Retinal pigment epithelial cell (primary cell): ENCODE results near the gene CD40.

Source experiments
- DNase-seq: peaks from one replicate; pipeline ENCODE4 v3.0.0-alpha.2; 2010; ENCODE audit warnings: low read depth
- H3K4me3 ChIP-seq: 2 replicates; pipeline ENCODE4 v1.5.1; 2011; ENCODE audit warnings: mild to moderate bottlenecking, low read length, control low read depth, moderate library complexity
- TF ChIP-seq, protein P1 (sequence below): conservative IDR thresholded peaks from 2 replicates; pipeline ENCODE4 v1.5.1; 2011; ENCODE audit warnings: low read depth, low read length, control low read depth, inconsistent platforms

Gene CD40

DNA sequence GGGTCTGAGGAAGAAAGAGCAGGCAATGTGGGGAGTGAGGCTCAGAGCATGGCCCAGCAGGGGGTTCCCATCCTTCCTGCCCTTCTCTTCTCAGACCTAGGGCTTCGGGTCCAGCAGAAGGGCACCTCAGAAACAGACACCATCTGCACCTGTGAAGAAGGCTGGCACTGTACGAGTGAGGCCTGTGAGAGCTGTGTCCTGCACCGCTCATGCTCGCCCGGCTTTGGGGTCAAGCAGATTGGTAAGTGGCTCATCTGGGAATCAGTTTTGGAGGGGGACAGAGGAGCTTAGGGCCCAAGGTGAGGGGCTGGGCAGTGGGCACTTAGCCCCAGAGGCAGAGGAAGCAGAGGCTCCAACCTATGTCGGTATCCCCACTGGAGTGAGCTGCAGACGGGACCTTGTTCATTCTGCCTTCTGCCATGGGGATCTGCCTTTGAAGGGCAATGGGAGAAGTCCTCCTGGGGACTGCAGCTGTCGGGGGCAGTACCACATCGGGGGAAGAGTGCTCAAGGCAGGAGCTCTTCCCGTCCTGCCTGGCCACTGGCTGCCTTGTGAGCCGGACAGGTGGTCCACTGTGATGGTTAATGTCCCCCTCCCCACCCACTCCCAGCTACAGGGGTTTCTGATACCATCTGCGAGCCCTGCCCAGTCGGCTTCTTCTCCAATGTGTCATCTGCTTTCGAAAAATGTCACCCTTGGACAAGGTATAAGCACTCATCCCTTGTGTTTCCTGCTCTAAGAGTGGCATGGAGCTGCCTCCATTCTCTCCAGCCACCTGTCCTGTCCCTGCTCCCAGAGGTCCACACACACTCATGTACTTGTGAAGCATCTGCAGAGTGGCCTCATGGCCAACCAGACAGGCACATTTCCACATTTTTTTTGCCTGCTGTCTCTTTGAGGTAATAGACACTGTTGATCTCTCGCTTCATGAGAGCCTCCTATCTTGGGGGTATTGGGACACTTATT, 4.7 kb downstream of the CD40 start:
- DNase-seq: no peak
- TF ChIP-seq, protein P1, sequence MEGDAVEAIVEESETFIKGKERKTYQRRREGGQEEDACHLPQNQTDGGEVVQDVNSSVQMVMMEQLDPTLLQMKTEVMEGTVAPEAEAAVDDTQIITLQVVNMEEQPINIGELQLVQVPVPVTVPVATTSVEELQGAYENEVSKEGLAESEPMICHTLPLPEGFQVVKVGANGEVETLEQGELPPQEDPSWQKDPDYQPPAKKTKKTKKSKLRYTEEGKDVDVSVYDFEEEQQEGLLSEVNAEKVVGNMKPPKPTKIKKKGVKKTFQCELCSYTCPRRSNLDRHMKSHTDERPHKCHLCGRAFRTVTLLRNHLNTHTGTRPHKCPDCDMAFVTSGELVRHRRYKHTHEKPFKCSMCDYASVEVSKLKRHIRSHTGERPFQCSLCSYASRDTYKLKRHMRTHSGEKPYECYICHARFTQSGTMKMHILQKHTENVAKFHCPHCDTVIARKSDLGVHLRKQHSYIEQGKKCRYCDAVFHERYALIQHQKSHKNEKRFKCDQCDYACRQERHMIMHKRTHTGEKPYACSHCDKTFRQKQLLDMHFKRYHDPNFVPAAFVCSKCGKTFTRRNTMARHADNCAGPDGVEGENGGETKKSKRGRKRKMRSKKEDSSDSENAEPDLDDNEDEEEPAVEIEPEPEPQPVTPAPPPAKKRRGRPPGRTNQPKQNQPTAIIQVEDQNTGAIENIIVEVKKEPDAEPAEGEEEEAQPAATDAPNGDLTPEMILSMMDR: no peak
- H3K4me3 ChIP-seq: no peak overlapping the region

DNA sequence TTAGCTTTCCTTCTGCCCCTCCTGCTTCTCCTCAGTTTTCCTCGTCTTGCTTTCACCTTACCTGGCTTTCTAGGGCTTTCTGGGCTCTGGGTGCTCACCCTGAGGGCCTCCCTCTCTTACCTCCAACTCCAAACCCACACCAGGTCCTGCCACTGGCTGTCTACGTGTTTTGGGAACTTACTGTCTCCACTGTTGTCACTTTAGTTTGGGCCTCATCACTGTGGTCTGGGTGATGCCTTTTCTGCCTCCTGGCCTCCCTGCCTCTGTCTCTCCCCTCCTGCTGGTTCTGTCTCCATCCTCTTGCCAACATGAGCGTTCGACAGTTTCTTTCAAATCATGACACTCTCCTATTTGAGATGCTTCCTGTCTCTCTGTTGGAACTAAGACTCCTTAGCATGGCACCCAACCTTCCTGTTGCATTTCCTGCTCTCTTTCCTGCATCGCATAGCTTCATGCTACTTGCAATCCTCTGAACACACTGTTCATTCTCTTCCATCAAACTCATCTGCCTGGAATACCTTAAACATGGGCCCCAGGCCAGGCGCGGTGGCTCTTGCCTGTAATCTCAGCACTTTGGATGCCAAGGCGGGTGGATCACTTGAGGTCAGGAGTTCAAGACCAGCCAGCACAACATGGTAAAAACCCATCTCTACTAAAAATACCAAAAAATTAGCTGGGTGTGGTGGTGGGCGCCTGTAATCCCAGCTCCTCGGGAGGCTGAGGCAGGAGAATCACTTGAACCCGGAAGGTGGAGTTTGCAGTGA, 5.5 kb downstream of the CD40 start:
- TF ChIP-seq, protein P1: no peak
- H3K4me3 ChIP-seq: no peak overlapping the region
- DNase-seq: no peak

DNA sequence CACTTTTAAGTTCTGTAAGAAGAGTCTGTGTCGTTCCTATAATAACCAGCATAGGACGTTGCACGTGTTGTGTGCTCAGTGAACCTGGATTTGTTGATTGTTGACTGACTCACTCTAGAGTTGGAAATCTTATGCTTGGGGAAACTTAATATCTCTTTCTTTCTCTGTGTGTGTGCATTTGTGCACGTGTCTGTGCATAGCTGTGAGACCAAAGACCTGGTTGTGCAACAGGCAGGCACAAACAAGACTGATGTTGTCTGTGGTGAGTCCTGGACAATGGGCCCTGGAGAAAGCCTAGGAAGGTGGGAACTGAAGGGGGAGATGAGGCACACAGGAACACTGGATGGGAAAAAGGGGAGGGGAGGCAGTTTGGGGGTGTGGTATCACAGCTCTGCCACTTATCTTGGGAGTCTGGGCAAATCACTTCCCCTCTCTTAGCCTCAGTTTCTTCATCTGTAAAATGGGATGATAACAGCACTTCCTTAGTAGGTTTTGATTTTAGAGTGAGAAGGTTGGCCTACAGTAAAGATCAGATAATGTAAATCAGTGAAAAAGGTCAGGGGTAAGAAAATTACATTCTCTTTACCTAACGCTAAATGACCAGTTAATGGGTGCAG, 8.4 kb downstream of the CD40 start:
- no peak overlapping the region for H3K4me3 ChIP-seq
- DNase-seq: no peak
- TF ChIP-seq, protein P1: no peak

DNA sequence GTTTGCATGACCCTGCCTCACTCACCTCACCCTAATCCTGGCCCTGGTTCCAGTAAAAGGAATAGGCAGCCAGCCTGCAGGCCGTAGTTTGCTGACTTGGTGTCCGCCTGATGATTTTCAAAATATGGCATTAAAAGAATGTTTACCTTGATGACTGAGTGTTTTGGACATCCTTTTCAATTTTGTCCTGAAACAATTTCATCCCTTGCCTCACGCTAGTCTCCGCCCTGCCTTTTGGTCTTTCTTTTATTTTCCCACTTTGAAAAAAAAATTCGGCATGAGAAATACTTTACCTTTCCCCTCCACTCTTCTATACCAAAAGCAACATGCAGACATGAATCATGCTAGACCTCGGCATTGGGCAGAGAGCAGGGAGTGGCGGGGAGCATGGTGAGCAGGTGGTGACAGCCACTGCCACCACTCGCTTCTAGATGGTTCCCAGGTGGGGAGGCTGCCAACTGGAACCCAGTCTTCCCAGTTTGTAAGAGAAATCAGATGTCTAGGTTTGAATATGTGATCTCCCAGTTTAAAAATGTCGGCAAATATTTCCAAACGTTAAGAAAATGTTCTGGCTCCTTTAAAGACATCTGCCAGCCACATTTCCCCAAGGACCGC, 9.4 kb downstream of the CD40 start:
- no peak for DNase-seq
- H3K4me3 ChIP-seq: no peak overlapping the region
- TF ChIP-seq, protein P1: no peak

DNA sequence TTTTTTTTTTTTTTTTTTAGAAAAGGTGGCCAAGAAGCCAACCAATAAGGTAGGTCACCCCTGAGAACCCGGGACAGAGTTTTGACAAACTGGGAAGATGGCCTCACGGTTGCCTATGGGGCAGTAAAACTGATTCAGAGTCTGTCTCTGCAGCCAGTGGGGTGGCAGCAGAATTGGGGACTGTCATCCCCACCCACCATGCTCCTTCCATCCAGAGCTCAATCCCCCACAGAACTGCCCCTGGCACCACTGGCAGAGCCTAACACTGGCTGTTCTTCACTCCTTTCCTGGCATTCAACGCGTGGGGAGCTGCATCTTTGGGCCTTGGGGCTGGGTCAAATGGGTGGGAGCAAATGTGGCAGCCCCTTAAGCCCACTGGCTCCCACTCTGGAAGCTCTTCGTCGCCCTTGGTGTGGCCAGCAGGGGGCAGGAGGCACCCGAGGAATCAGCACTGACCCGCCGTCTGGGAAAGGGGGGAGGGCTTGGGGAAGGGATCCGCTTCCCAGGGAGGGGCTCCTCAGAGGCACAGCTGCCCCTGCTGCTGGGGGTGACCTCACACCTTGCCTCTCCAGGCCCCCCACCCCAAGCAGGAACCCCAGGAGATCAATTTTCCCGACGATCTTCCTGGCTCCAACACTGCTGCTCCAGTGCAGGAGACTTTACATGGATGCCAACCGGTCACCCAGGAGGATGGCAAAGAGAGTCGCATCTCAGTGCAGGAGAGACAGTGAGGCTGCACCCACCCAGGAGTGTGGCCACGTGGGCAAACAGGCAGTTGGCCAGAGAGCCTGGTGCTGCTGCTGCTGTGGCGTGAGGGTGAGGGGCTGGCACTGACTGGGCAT, 10.4 kb downstream of the CD40 start:
- DNase-seq: no peak
- no peak overlapping the region for H3K4me3 ChIP-seq
- TF ChIP-seq, protein P1: peak; percentile 70

DNA sequence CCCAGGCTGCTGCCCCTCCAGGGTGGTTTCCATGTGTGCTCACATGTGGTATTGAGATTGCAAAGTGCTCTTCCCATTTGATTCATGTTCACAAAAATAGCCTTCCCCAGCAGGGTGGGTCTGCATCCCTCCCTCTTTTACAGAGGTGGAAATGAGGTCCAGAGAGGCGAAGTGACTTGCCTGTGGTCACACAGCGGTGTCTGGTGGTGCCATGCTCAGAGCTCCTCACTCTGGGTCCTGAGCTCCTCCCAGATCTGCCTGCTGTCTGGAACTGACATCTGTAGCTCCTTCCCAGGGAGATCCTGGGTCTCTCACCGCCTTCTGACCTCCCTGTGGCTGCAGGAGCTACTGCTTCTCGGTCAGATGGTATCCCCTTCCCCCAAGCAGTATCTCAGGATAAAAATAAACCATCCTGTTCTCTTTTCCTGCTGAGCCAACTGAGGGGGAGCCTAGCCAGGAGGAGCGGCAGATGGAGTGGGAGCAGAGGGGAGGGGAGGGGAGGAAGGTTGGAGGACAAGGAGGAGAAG, 11.9 kb downstream of the CD40 start:
- H3K4me3 ChIP-seq: no peak overlapping the region
- no peak for DNase-seq
- TF ChIP-seq, protein P1: no peak
